Posterior cingulate gyrus (tissue), 11 donors: ENCODE data around the gene RTN4R.
"Not testable (repeated sequence)": the region's sequence is repeated elsewhere in the genome, so short reads cannot be mapped to it uniquely, and the experiment has no call there.

Experiments used
- DNase-seq, 10 donors: peaks; one replicate each; pipeline versions ENCODE4 v3.0.0 to v3.0.0-alpha.2; 2020 to 2021; ENCODE audit warnings: mixed read lengths in 3 of 10
- intact Hi-C: fragments of 100-400 bp; cut with DNase I; formaldehyde crosslinking; loops from one replicate; pipeline ENCODE4 v1.15.1; 2023

Gene RTN4R

GRCh38 chr22:20268279-20269012 lies at the start of gene RTN4R:
RTN4R (minus strand) TSS chr22:20268318; CDS start chr22:20268092, 226 bp downstream.
- intact Hi-C loops, result loop anchor here (2.0 kb wide), 1 partner anchor 112 kb away; no protein-coding TSS in a partner anchor
- peak in 5 of 10 donors; percentile 58 to 92 (median 69) for DNase-seq

- DNase-seq, result peak in 4 of 10 donors; percentile 16 to 82 (median 72)
- intact Hi-C loops, result not testable (repeated sequence)
These were observed 49.4 kb upstream of the RTN4R start for GRCh38 chr22:20317402-20318042.

- peak in 3 of 10 donors; percentile 26 to 53 (median 42) for DNase-seq
- intact Hi-C loops, result no loop called here
These were observed 48.8 kb upstream of the RTN4R start for GRCh38 chr22:20316844-20317401.

GRCh38 chr22:20316217-20316843 lies 48.2 kb upstream of the RTN4R start:
- DNase-seq, result peak in 4 of 10 donors; percentile 9 to 68 (median 49)
- intact Hi-C loops, result no loop called here

- intact Hi-C loops, result no loop called here
- peak in 4 of 10 donors; percentile 3 to 78 (median 59) for DNase-seq
These were observed 47.5 kb upstream of the RTN4R start for GRCh38 chr22:20315337-20316216.

GRCh38 chr22:20314741-20315336 lies 46.7 kb upstream of the RTN4R start:
- peak in 4 of 10 donors; percentile 2 to 58 (median 32) for DNase-seq
- intact Hi-C loops, result not testable (repeated sequence)

GRCh38 chr22:20314206-20314605 lies 46.1 kb upstream of the RTN4R start:
- DNase-seq, result peak in 2 of 10 donors; percentile 22 to 26
- intact Hi-C loops, result not testable (repeated sequence)

- peak in 4 of 10 donors; percentile 2 to 66 (median 25) for DNase-seq
- intact Hi-C loops, result not testable (repeated sequence)
These were observed 45.4 kb upstream of the RTN4R start for GRCh38 chr22:20313306-20314077.

GRCh38 chr22:20312396-20313191 lies 44.5 kb upstream of the RTN4R start:
- DNase-seq, result peak in 6 of 10 donors; percentile 4 to 70 (median 24)
- intact Hi-C loops, result no loop called here

- intact Hi-C loops, result not testable (repeated sequence)
- peak in 4 of 10 donors; percentile 11 to 79 (median 59) for DNase-seq
These were observed 43.3 kb upstream of the RTN4R start for GRCh38 chr22:20311249-20312062.

GRCh38 chr22:20310773-20311172 lies 42.7 kb upstream of the RTN4R start:
- intact Hi-C loops, result not testable (repeated sequence)
- peak in 4 of 10 donors; percentile 11 to 68 (median 44) for DNase-seq

GRCh38 chr22:20310180-20310579 lies 42.1 kb upstream of the RTN4R start:
- DNase-seq, result peak in 4 of 10 donors; percentile 2 to 45 (median 40)
- intact Hi-C loops, result not testable (repeated sequence)

- peak in 3 of 10 donors; percentile 25 to 79 (median 35) for DNase-seq
- intact Hi-C loops, result not testable (repeated sequence)
These were observed 40.9 kb upstream of the RTN4R start for GRCh38 chr22:20308806-20309650.

GRCh38 chr22:20307448-20308447 lies 39.6 kb upstream of the RTN4R start:
- intact Hi-C loops, result not testable (repeated sequence)
- DNase-seq, result peak in 4 of 10 donors; percentile 19 to 72 (median 54)
